HG03097 (cell line): ENCODE data around the gene BOLL.
"Not testable (repeated sequence)": the region's sequence is repeated elsewhere in the genome, so short reads cannot be mapped to it uniquely, and the experiment has no call there.

ENCODE experiments used
- ATAC-seq: cut with Tn5 transposase; IDR thresholded peaks from one replicate; pipeline ENCODE4 v1.9.1; 2021; ENCODE audit not compliant: unreplicated experiment, low FRiP score

The BOLL gene

GRCh38 chr2:197784956-197785941 is at the start of gene BOLL:
Gene BOLL (minus strand): TSS chr2:197785319. CDS start chr2:197781850, 3,469 bp downstream.
- no peak for ATAC-seq

- ATAC-seq = not testable (repeated sequence)
Observed at GRCh38 chr2:197834771-197835170, 49.7 kb upstream of the BOLL start.

GRCh38 chr2:197828464-197829135 is 43.5 kb upstream of the BOLL start:
- no peak for ATAC-seq

- ATAC-seq = no peak
Observed at GRCh38 chr2:197827618-197828017, 42.5 kb upstream of the BOLL start.

- ATAC-seq = no peak
Observed at GRCh38 chr2:197822333-197822732, 37.2 kb upstream of the BOLL start.

GRCh38 chr2:197821550-197822289 is 36.6 kb upstream of the BOLL start:
- no peak for ATAC-seq

GRCh38 chr2:197814526-197814925 is 29.4 kb upstream of the BOLL start:
- ATAC-seq = no peak

GRCh38 chr2:197813093-197813787 is 28.1 kb upstream of the BOLL start:
- ATAC-seq = no peak

- no peak for ATAC-seq
Observed at GRCh38 chr2:197810491-197810890, 25.4 kb upstream of the BOLL start.

- no peak for ATAC-seq
Observed at GRCh38 chr2:197810016-197810415, 24.9 kb upstream of the BOLL start.

- ATAC-seq = no peak
Observed at GRCh38 chr2:197809064-197809463, 23.9 kb upstream of the BOLL start.

- ATAC-seq = no peak
Observed at GRCh38 chr2:197805715-197806633, 20.9 kb upstream of the BOLL start.

- peak; percentile 10 for ATAC-seq
Observed at GRCh38 chr2:197804758-197805714, 19.9 kb upstream of the BOLL start.

- peak; percentile 100 for ATAC-seq
Observed at GRCh38 chr2:197804049-197804757, 19.1 kb upstream of the BOLL start, which contains the start of gene PLCL1. Gene PLCL1 (plus strand): TSS chr2:197804593.

GRCh38 chr2:197803033-197803444 is 17.9 kb upstream of the BOLL start:
- peak; percentile 40 for ATAC-seq

GRCh38 chr2:197801033-197801432 is 15.9 kb upstream of the BOLL start:
- ATAC-seq = no peak

- no peak for ATAC-seq
Observed at GRCh38 chr2:197800091-197800490, 15.0 kb upstream of the BOLL start.
